Measurements from ENCODE around the gene PRKAR2A. TPM values are rescaled to one million over a fixed set of nuclear protein-coding genes. Genes with fewer than 3 reads are reported as not detected.

PRKAR2A gene
- total RNA-seq, 1 donor from 2014 or later: 23.8 TPM

DNA sequence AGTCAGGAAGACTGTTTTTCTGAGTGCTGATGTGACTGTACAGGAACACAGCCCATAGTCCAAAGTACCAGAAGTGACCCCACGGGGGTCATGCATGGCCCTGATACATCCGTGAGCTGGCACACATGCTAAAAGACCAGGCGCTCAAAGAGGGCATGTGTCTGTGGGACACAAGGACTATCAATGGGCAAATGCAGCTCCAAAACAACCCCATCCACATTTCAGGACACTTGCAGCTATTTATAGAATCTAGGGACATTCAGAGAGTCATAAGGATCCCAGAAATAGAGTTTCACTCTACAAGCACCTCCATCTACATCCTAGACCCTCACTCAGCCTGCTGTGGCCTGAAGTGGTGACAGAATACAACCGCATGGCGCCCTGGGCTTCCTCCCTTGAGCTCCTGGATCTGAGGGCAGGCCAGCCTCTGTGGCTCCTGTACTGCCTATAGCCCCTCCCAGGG lies 34.0 kb upstream of the PRKAR2A start:
- TF ChIP-seq POLR2A (IDR thresholded peaks at IDR 0.05) (no peak), CTCF (IDR thresholded peaks at IDR 0.05) (no peak), POLR2AphosphoS5 (IDR thresholded peaks at IDR 0.05; ENCODE audit: insufficient read depth in 1 of 2, low read depth in 1 of 2) (no peak)
- Histone ChIP-seq H3K9me3 (no peaks in the 10 kb centered on the region), H3K36me3 (peaks cover 0 to 14% of the 10 kb centered on the region in 2 donors), H3K4me1 (no peaks in the 10 kb centered on the region), H3K27me3 (no peaks in the 10 kb centered on the region), H3K4me3 (no peak overlapping the region), H3K27ac (no peak overlapping the region)
- intact Hi-C loops (cut with DNase I): no loop called here
- no peak for DNase-seq (ENCODE audit: extremely low spot score in 2 of 2)

DNA sequence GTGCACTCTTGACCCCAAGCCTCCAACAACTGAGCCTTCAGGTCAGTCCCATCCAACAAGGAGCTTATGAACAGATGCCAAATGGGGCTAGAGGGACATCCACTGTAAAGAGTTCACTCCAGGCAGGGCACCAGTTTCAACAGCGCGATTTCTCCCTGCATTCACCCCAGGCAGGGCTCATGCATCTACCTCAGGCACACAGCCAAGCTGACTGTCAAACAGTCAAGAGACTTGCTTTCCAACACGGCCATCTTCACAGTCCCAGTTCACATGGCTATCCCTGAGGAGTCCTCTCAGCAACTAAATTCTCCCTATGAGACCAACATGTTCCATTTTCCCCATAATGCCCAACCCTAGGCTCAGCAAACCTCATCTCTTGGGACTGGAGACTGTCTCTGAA lies 33.3 kb upstream of the PRKAR2A start:
- intact Hi-C loops (cut with DNase I): no loop called here
- no peak for DNase-seq (ENCODE audit: extremely low spot score in 2 of 2)
- no peaks in the 10 kb centered on the region for H3K4me1 ChIP-seq
- no peak overlapping the region for H3K27ac ChIP-seq
- no peaks in the 10 kb centered on the region for H3K27me3 ChIP-seq
- no peaks in the 10 kb centered on the region for H3K9me3 ChIP-seq
- TF ChIP-seq POLR2A (IDR thresholded peaks at IDR 0.05) (no peak), POLR2AphosphoS5 (IDR thresholded peaks at IDR 0.05; ENCODE audit: insufficient read depth in 1 of 2, low read depth in 1 of 2) (no peak), CTCF (IDR thresholded peaks at IDR 0.05) (no peak)
- H3K36me3 ChIP-seq: peaks cover 0 to 14% of the 10 kb centered on the region in 2 donors
- H3K4me3 ChIP-seq: no peak overlapping the region

GRCh38 chr3:48879994-48880377 lies 32.3 kb upstream of the PRKAR2A start:
- intact Hi-C loops (cut with DNase I): no loop called here
- H3K36me3 ChIP-seq: peaks cover 0 to 14% of the 10 kb centered on the region in 2 donors
- no peak for TF ChIP-seq CTCF (IDR thresholded peaks at IDR 0.05)
- TF ChIP-seq POLR2AphosphoS5 (IDR thresholded peaks at IDR 0.05; ENCODE audit: insufficient read depth in 1 of 2, low read depth in 1 of 2): no peak
- no peak for TF ChIP-seq POLR2A (IDR thresholded peaks at IDR 0.05)
- no peak for DNase-seq (ENCODE audit: extremely low spot score in 2 of 2)
- no peaks in the 10 kb centered on the region for H3K9me3 ChIP-seq
- no peak overlapping the region for H3K4me3 ChIP-seq
- H3K4me1 ChIP-seq: no peaks in the 10 kb centered on the region
- no peak overlapping the region for H3K27ac ChIP-seq
- no peaks in the 10 kb centered on the region for H3K27me3 ChIP-seq

DNA sequence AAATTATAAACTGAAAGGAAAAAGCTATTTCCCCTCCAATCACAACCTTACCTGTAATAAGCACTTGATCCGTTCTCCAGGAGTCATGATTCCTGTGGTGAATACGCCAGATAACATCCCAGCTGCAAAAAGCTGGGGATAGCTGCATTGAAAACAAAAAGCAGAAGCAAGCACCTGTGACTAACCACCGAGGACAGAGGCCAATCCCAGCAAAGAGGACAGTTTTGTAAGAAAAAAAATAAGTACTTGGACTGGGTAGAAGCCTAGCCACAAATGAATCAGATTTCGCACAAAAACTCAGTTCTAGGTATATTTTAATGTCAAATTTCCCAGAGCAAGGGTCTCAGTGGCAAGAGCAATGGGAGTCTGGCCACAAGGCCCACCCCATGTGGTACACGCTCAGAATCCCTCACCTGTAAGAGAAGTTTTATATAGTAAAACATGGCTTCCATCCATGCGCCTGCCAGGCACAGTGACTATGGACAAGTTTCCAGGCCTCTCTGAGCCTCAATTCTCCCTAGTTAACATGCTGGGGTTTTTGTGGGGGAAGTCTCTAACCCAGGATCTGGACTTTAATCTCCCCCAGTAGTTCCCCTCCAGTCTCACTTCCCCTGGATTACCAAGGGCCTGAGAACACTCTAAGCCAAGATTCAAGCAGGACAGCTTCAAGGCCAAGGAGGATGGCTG lies 31.8 kb upstream of the PRKAR2A start:
- intact Hi-C loops (cut with DNase I): no loop called here
- no peak for DNase-seq (ENCODE audit: extremely low spot score in 2 of 2)
- peaks cover 0 to 12% of the 10 kb centered on the region in 2 donors for H3K36me3 ChIP-seq
- no peak for TF ChIP-seq POLR2AphosphoS5 (IDR thresholded peaks at IDR 0.05; ENCODE audit: insufficient read depth in 1 of 2, low read depth in 1 of 2)
- TF ChIP-seq CTCF (IDR thresholded peaks at IDR 0.05): no peak
- TF ChIP-seq POLR2A (IDR thresholded peaks at IDR 0.05): no peak
- no peak overlapping the region for H3K27ac ChIP-seq
- no peaks in the 10 kb centered on the region for H3K4me1 ChIP-seq
- no peaks in the 10 kb centered on the region for H3K27me3 ChIP-seq
- no peak overlapping the region for H3K4me3 ChIP-seq
- no peaks in the 10 kb centered on the region for H3K9me3 ChIP-seq

- Histone ChIP-seq H3K27ac (no peak overlapping the region), H3K36me3 (peaks cover 0 to 8% of the 10 kb centered on the region in 2 donors), H3K4me1 (no peaks in the 10 kb centered on the region), H3K4me3 (no peak overlapping the region), H3K27me3 (no peaks in the 10 kb centered on the region), H3K9me3 (no peaks in the 10 kb centered on the region)
- no peak for DNase-seq (ENCODE audit: extremely low spot score in 2 of 2)
- intact Hi-C loops (cut with DNase I): no loop called here
- TF ChIP-seq POLR2A (IDR thresholded peaks at IDR 0.05) (no peak), CTCF (IDR thresholded peaks at IDR 0.05) (no peak), POLR2AphosphoS5 (IDR thresholded peaks at IDR 0.05; ENCODE audit: insufficient read depth in 1 of 2, low read depth in 1 of 2) (no peak)
Measured at GRCh38 chr3:48877671-48878070, 30.0 kb upstream of the PRKAR2A start.

All from vagina (tissue), 2 donors.